B cell (primary cell): ENCODE data around the gene NCOA7. TPM values are rescaled to one million over a fixed set of nuclear protein-coding genes. Genes with fewer than 3 reads are reported as not detected.

ENCODE experiments used
- ATAC-seq: fragments of 200-7000 bp; cut with Tn5 transposase; one replicate; pipeline ENCODE4 v1.10.0; 2021; ENCODE audit warnings: low read depth, mild to moderate bottlenecking, moderate number of reproducible peaks, moderate library complexity
- CTCF ChIA-PET: fragments of 350-600 bp; sonication (Branson Sonifier 250); formaldehyde crosslinking; loops from one replicate; lab custom pipeline; 2021; ENCODE audit warnings: antibody characterized with exemption, inconsistent platforms; lab: Charles Lee
- POLR2A ChIA-PET: fragments of 350-600 bp; sonication (Branson Sonifier 250); formaldehyde crosslinking; loops from one replicate; lab custom pipeline; 2021; ENCODE audit warnings: antibody characterized with exemption; lab: Charles Lee
- DNase-seq: peaks from one replicate; pipeline ENCODE4 v3.0.0; 2013
- H2AFZ ChIP-seq: 2 replicates; pipeline ENCODE4 v1.6.1; 2012; ENCODE audit warnings: mild to moderate bottlenecking, low read depth, low read length; ENCODE audit not compliant: insufficient read depth, poor library complexity, severe bottlenecking
- H3K27ac ChIP-seq, 2 donors: 1 replicate in 1 of 2; 2 replicates in 1 of 2; pipeline ENCODE4 v1.5.1; 2012 to 2013; ENCODE audit warnings: low read length in 2 of 2, mild to moderate bottlenecking in 2 of 2, moderate library complexity in 1 of 2
- H3K27me3 ChIP-seq, 4 experiments: fragments of 200-600 bp in 1 of 4; sonication (generic) in 1 of 4; replicated peaks in 1 of 4; 1 replicate in 2 of 4; 2 replicates in 2 of 4; pipeline versions ENCODE4 v1.6.1 to v1.7.0; 2013 to 2016; ENCODE audit warnings: low read length in 3 of 4, mild to moderate bottlenecking in 2 of 4, mixed read lengths in 1 of 4, moderate library complexity in 1 of 4; ENCODE audit not compliant: insufficient read depth in 4 of 4, control insufficient read depth in 3 of 4; ENCODE audit errors: control extremely low read depth in 1 of 4
- H3K36me3 ChIP-seq, 2 experiments: replicated peaks in 1 of 2; 1 replicate in 1 of 2; 2 replicates in 1 of 2; pipeline versions ENCODE4 v1.6.1 to v1.7.1; 2013; ENCODE audit warnings: low read length in 1 of 2; ENCODE audit not compliant: insufficient read depth in 2 of 2, control insufficient read depth in 1 of 2; ENCODE audit errors: control extremely low read depth in 1 of 2, extremely low read depth in 1 of 2
- H3K4me1 ChIP-seq, 2 donors: fragments of 200-600 bp in 1 of 2; sonication (generic) in 1 of 2; 1 replicate in 1 of 2; 2 replicates in 1 of 2; pipeline versions ENCODE4 v1.5.1 to v1.6.1; 2013 to 2017; ENCODE audit warnings: low read length in 2 of 2; ENCODE audit not compliant: control insufficient read depth in 2 of 2, insufficient read depth in 2 of 2
- H3K4me2 ChIP-seq: replicated peaks from 2 replicates; pipeline ENCODE3; 2012; ENCODE audit warnings: mild to moderate bottlenecking, low read depth, low read length; ENCODE audit not compliant: poor library complexity, severe bottlenecking
- H3K4me3 ChIP-seq, 5 experiments: fragments of 200-600 bp in 1 of 5; sonication (generic) in 1 of 5; 1 replicate in 3 of 5; 2 replicates in 2 of 5; pipeline versions ENCODE4 v1.5.1 to v1.7.0; 2011 to 2016; ENCODE audit warnings: low read length in 4 of 5, mild to moderate bottlenecking in 4 of 5, low read depth in 2 of 5, control low read depth in 1 of 5, moderate library complexity in 1 of 5; ENCODE audit not compliant: insufficient read depth in 1 of 5; ENCODE audit errors: control extremely low read depth in 1 of 5, extremely low read depth in 1 of 5
- H3K79me2 ChIP-seq: fragments of 200-600 bp; sonication (generic); one replicate; pipeline ENCODE4 v1.6.0; 2016; ENCODE audit warnings: low read length; ENCODE audit not compliant: control insufficient read depth, insufficient read depth
- H3K9ac ChIP-seq: fragments of 200-600 bp; sonication (generic); 2 replicates; pipeline ENCODE4 v1.6.1; 2017; ENCODE audit warnings: mild to moderate bottlenecking, low read length, moderate library complexity
- H3K9me3 ChIP-seq, 3 donors: one replicate each; pipeline versions ENCODE4 v1.6.1 to v1.7.1; 2013; ENCODE audit warnings: low read length in 2 of 3; ENCODE audit not compliant: control insufficient read depth in 2 of 3, insufficient read depth in 1 of 3; ENCODE audit errors: control extremely low read depth in 1 of 3
- H4K20me1 ChIP-seq: 2 replicates; pipeline ENCODE4 v1.6.0; 2012; ENCODE audit warnings: mild to moderate bottlenecking, low read length; ENCODE audit not compliant: insufficient read depth, control insufficient read depth, poor library complexity, severe bottlenecking
- H3K27ac Mint-ChIP-seq: one replicate; pipeline ENCODE4 v1.8.0; 2021; ENCODE audit warnings: mixed read lengths
- H3K27me3 Mint-ChIP-seq: one replicate; pipeline ENCODE4 v1.8.0; 2021; ENCODE audit warnings: mixed read lengths
- H3K4me1 Mint-ChIP-seq: one replicate; pipeline ENCODE4 v1.8.0; 2021; ENCODE audit warnings: mixed read lengths
- H3K4me3 Mint-ChIP-seq: one replicate; pipeline ENCODE4 v1.8.0; 2021; ENCODE audit warnings: mixed read lengths
- H3K9me3 Mint-ChIP-seq: one replicate; pipeline ENCODE4 v1.8.0; 2022; ENCODE audit warnings: mixed read lengths; ENCODE audit not compliant: insufficient read depth
- CTCF ChIP-seq: fragments of 200-600 bp; IDR thresholded peaks from one replicate; pipeline ENCODE4 v1.8.0; 2022; ENCODE audit warnings: antibody characterized with exemption, mild to moderate bottlenecking
- EZH2 ChIP-seq: IDR thresholded peaks from 2 replicates; pipeline ENCODE4 v1.6.1; 2012; ENCODE audit warnings: borderline replicate concordance, low read depth, mild to moderate bottlenecking, moderate library complexity, low read length; ENCODE audit not compliant: insufficient read depth, poor library complexity, severe bottlenecking
- WGBS: methylation state at CpG from one replicate; pipeline ENCODE4 v1.1.5; 2013; ENCODE audit warnings: missing lambda C conversion rate; ENCODE audit not compliant: insufficient coverage; 5-methylcytosine and 5-hydroxymethylcytosine counted together
- intact Hi-C: fragments of 100-400 bp; cut with micrococcal nuclease; formaldehyde crosslinking; loops from one replicate; pipeline ENCODE4 v1.10.0; 2022
- polyA plus RNA-seq: library from polyadenylated mRNA; depleted of rRNA; stranded (reverse); fragments of >200 nt; gene quantifications from 2 replicates; pipeline ENCODE4 v1.2.3, GENCODE V29; 2012
- total RNA-seq, 2 donors: library from RNA; stranded (reverse); fragments of 120-200 nt in 1 of 2; gene quantifications; 1 replicate in 1 of 2; 2 replicates in 1 of 2; pipeline versions ENCODE4 v1.2.3 to v1.2.4, GENCODE V29; 2013 to 2022

NCOA7 gene
- total and polyA plus RNA-seq, 2 donors (not counting 1 experiment from before 2014, with no cell fraction given) = 10.9 to 27.4 TPM

DNA sequence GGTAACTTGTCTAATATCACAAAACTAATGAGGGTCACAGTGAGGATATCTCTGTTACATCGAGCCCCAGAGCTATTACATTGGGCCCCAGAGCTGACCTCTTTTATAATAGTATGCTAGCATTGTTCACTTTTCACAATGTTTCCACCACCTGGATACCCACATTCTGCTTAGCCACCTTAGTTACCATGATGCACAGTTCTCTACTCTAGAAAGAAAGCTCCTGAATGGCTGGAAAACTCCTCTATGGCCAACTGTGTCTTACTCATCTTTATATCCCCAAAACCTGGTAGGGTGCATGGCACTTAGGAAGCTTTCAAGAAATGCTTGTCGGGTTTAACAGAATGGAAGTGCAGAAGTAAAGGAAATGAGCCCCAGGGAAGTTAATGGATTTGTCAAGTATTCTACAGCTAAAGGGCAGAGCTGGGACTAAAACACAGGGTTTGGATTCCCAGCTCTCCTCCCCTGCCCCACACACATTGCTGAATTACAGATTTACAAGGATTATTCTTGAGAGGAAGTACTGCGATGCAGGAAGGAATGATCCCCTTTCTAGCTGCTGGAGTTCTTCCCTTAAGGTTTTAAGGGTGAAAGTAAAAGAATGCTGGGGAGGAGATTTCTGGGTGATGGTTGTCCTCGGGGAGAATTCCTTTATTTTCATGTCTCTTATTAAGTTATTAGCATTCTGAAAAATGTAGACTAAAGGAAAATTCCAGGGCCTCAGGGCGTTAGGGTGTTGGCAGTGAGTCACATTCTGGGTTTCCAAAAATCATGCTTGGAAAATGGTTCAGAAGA lies 149.7 kb downstream of the NCOA7 start:
- DNase-seq (no peak), ATAC-seq (no peak)
- ChIA-PET CTCF (no interaction called here), POLR2A (no interaction called here)
- Histone ChIP-seq H3K79me2 (no peaks in the 10 kb centered on the region), H3K27me3 (peaks cover 0 to 9% (median 3%) of the 10 kb centered on the region in 4 experiments), H3K4me1 (no peaks in the 10 kb centered on the region), H3K9me3 (no peaks in the 10 kb centered on the region), H2AFZ (no peak overlapping the region), H3K27ac (no peak overlapping the region), H3K4me2 (no peak overlapping the region), H4K20me1 (no peaks in the 10 kb centered on the region), H3K9ac (no peak overlapping the region), H3K4me3 (no peak overlapping the region), H3K36me3 (no peaks in the 10 kb centered on the region)
- Mint-ChIP-seq H3K9me3 (no peaks in the 10 kb centered on the region), H3K27ac (no peak overlapping the region), H3K4me3 (no peak overlapping the region), H3K27me3 (peaks cover 17% of the 10 kb centered on the region), H3K4me1 (no peaks in the 10 kb centered on the region)
- WGBS = no CpG with 5 or more reads among the region's 5 CpGs
- intact Hi-C loops = no loop called here
- TF ChIP-seq EZH2 (no peak), CTCF (no peak)
